HG03066 (cell line): ENCODE data around the gene FN3KRP.
"Not testable (repeated sequence)": the region's sequence is repeated elsewhere in the genome, so short reads cannot be mapped to it uniquely, and the experiment has no call there.

Experiments used
- ATAC-seq: cut with Tn5 transposase; IDR thresholded peaks from one replicate; pipeline ENCODE4 v1.9.1; 2021; ENCODE audit warnings: low read depth; ENCODE audit not compliant: unreplicated experiment

Gene FN3KRP

DNA sequence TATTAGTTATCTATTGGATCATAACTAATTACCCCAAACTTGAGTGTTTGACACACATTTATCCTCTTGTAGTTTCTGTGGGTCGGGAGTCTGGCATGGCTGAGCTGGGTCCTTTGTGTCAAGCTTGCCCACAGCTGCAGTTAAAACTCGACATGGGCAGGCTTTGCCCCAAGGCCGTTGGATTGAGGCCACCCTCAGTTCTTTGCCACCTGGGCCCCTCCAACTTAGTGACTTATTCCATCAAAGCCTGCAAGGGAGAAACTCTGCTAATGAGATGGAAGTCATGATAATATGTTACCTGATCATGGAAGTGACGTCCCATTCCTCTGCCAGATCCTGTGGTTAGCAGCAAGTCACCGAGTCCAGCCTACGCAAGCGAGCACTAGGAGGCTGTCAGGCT lies 52.5 kb downstream of the FN3KRP start:
- no peak for ATAC-seq

DNA sequence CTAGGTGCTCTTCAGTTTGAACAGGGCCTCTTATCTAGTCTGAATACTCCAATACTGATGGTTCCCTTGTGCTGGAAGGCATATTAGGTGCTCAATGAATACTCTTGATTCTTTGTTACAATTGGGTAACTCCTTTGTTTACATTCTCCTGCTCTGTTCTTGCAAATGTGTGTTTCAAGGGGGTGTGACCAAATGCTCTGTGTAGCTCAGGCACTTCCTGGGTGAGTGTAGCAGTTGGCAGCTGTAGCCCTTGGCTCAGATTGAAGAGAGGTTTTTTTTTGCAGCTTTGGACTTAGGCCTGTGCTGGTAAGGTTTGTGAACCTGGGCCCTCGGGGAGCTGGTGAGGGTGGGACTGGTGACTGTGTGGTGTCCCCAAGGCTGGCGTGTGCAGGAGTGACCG lies 55.5 kb downstream of the FN3KRP start:
- ATAC-seq, result no peak

DNA sequence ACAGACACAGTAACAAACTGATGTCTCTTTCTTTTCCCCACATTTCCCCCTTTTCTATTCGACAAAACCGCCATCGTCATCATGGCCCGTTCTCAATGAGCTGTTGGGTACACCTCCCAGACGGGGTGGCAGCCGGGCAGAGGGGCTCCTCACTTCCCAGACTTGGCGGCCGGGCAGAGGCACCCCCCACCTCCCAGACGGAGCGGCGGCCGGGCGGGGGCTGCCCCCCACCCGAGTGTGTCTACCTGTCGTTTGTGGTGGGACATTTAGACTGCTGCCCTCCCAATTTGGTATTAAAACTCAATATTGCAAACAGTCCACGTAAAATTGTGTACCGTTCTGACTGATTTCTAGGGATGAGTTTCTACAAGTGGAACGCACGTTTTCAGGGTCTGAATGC lies 58.0 kb downstream of the FN3KRP start:
- ATAC-seq, result not testable (repeated sequence)

DNA sequence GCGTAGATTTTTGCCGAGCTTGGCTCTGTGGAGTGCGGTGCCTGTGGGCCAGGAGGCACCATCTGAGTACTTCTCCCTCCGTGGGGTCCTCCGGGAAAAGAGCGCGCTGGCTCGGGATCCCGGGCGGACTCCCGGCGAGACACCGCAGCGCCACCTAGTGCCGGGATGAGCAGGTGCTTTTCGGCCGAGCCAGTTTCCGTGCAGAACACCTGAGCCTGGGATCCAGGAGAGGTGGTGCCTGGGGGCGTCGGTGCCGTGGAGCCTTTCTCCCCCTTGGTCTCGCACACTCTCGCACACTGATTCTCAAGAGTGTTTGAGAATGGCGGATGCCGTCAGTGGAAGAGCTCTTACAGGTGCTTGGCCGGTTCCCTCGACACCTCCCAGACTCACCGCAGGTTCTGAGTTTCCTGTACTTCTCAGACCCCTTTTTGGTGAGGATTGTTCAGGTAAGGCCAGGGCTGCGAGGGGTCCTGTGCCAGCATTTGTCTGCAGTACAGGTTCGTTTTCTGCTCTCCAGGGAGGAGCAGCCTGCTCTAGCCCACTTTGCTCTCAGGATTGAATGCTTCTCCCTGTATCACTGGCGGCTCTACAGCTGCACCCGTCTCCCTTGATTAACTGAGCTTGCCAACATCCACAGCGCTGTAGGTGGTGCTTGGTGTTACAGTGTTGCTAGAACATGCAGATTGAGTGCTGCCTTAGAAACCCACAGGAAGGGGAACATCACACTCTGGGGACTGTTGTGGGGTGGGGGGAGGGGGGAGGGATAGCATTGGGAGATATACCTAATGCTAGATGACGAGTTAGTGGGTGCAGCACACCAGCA lies 58.7 kb downstream of the FN3KRP start:
- ATAC-seq, result no peak

DNA sequence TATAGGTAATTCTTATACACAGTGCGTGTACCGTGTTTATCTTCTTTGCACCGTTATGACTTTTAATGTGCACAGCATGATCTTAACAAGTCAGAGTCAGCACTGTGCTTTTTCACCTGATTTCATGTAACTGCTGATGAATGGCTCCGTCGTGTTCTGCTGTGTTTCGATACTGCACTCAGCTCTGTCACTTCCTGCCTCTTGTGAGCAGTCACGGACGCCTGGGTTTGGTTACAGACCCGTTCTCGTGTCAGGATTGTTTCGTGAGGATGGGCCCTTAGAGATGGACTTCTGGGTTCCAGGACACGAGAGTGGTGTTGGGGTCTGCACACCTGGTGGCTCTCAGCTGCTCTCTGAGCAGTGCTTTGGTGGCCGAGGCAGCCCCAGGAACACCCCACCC lies 59.9 kb downstream of the FN3KRP start:
- no peak for ATAC-seq
